ENCODE results near the gene FBLL1.
"Not testable (repeated sequence)": the region's sequence is repeated elsewhere in the genome, so short reads cannot be mapped to it uniquely, and the experiment has no call there.

FBLL1 gene

GRCh38 chr5:168525856-168526255 lies 3.2 kb upstream of the FBLL1 start:
- Histone ChIP-seq H3K27me3 (no peaks in the 10 kb centered on the region), H4K20me1 (no peaks in the 10 kb centered on the region), H3K9ac (no peak overlapping the region), H3K4me1 (no peaks in the 10 kb centered on the region), H3K9me3 (peaks cover 8% of the 10 kb centered on the region; the same call in 1 of the 2 replicates), H3K36me3 (0 out of 2 replicates have a peak, but pooled peaks cover 9% of the 10 kb centered on the region), H3K4me2 (no peak overlapping the region), H3K4me3 (no peak overlapping the region), H3K27ac (no peak overlapping the region)
- TF ChIP-seq Cebpa-rat (IDR thresholded peaks at IDR 0.05), result no peak

- no peak for TF ChIP-seq Cebpa-rat (IDR thresholded peaks at IDR 0.05)
- H3K4me1 ChIP-seq, result no peaks in the 10 kb centered on the region
- H3K9me3 ChIP-seq, result peaks cover 8% of the 10 kb centered on the region; the same call in 1 of the 2 replicates
Observed at GRCh38 chr5:168527756-168528295, 1.3 kb upstream of the FBLL1 start.

GRCh38 chr5:168529374-168530234 lies 499 bp downstream of the FBLL1 start:
- Histone ChIP-seq H3K27me3 (no peaks in the 10 kb centered on the region), H3K4me3 (no peak overlapping the region), H4K20me1 (no peaks in the 10 kb centered on the region), H3K9me3 (peaks cover 8% of the 10 kb centered on the region; the same call in 1 of the 2 replicates), H3K4me2 (no peak overlapping the region), H3K4me1 (no peaks in the 10 kb centered on the region), H3K36me3 (no peaks in the 10 kb centered on the region), H3K9ac (no peak overlapping the region), H3K27ac (no peak overlapping the region)
- no peak for TF ChIP-seq Cebpa-rat (IDR thresholded peaks at IDR 0.05)

More at GRCh38 chr5:168527756-168528295, 1.3 kb upstream of the FBLL1 start:
- no peak overlapping the region for H3K27ac ChIP-seq
- H3K4me3 ChIP-seq, result no peak overlapping the region
- 0 out of 2 replicates have a peak, but pooled peaks cover 5% of the 10 kb centered on the region for H3K36me3 ChIP-seq
- no peak overlapping the region for H3K9ac ChIP-seq
- H3K27me3 ChIP-seq, result no peaks in the 10 kb centered on the region
- H4K20me1 ChIP-seq, result no peaks in the 10 kb centered on the region
- no peak overlapping the region for H3K4me2 ChIP-seq

- peaks cover 8% of the 10 kb centered on the region; the same call in 1 of the 2 replicates for H3K9me3 ChIP-seq
- H3K4me1 ChIP-seq, result no peaks in the 10 kb centered on the region
- H3K27me3 ChIP-seq, result no peaks in the 10 kb centered on the region
Observed at GRCh38 chr5:168530621-168531150, 1.6 kb downstream of the FBLL1 start.

GRCh38 chr5:168531191-168531590 lies 2.1 kb downstream of the FBLL1 start:
- Histone ChIP-seq H3K9ac (no peak overlapping the region), H3K4me1 (no peaks in the 10 kb centered on the region), H3K36me3 (no peaks in the 10 kb centered on the region), H4K20me1 (no peaks in the 10 kb centered on the region), H3K4me2 (no peak overlapping the region), H3K4me3 (no peak overlapping the region), H3K9me3 (peaks cover 8% of the 10 kb centered on the region; the same call in 1 of the 2 replicates), H3K27ac (no peak overlapping the region), H3K27me3 (no peaks in the 10 kb centered on the region)
- TF ChIP-seq Cebpa-rat (IDR thresholded peaks at IDR 0.05), result no peak

More at GRCh38 chr5:168530621-168531150, 1.6 kb downstream of the FBLL1 start:
- no peaks in the 10 kb centered on the region for H4K20me1 ChIP-seq
- TF ChIP-seq Cebpa-rat (IDR thresholded peaks at IDR 0.05), result no peak
- no peak overlapping the region for H3K4me3 ChIP-seq
- no peak overlapping the region for H3K27ac ChIP-seq
- no peak overlapping the region for H3K4me2 ChIP-seq
- H3K36me3 ChIP-seq, result no peaks in the 10 kb centered on the region
- no peak overlapping the region for H3K9ac ChIP-seq

GRCh38 chr5:168531987-168532864 lies 3.1 kb downstream of the FBLL1 start:
- Histone ChIP-seq H4K20me1 (no peaks in the 10 kb centered on the region), H3K9me3 (peaks cover 8% of the 10 kb centered on the region; the same call in 1 of the 2 replicates), H3K27ac (no peak overlapping the region), H3K4me2 (no peak overlapping the region), H3K27me3 (no peaks in the 10 kb centered on the region), H3K9ac (no peak overlapping the region), H3K4me1 (no peaks in the 10 kb centered on the region), H3K36me3 (no peaks in the 10 kb centered on the region), H3K4me3 (no peak overlapping the region)
- no peak for TF ChIP-seq Cebpa-rat (IDR thresholded peaks at IDR 0.05)

GRCh38 chr5:168534351-168534750 lies 5.2 kb downstream of the FBLL1 start:
- not testable (repeated sequence) for H3K4me2 ChIP-seq, H3K9me3 ChIP-seq, H3K36me3 ChIP-seq, H3K9ac ChIP-seq, H3K27ac ChIP-seq, H3K4me3 ChIP-seq, H4K20me1 ChIP-seq, H3K4me1 ChIP-seq, H3K27me3 ChIP-seq

GRCh38 chr5:168537176-168537575 lies 8.1 kb downstream of the FBLL1 start:
- Histone ChIP-seq H3K36me3 (no peaks in the 10 kb centered on the region), H3K9me3 (no peaks in the 10 kb centered on the region), H3K27ac (no peak overlapping the region), H4K20me1 (no peaks in the 10 kb centered on the region), H3K9ac (no peak overlapping the region), H3K4me3 (no peak overlapping the region), H3K27me3 (no peaks in the 10 kb centered on the region), H3K4me2 (no peak overlapping the region), H3K4me1 (no peaks in the 10 kb centered on the region)
- no peak for TF ChIP-seq Cebpa-rat (IDR thresholded peaks at IDR 0.05)

- Histone ChIP-seq H3K9ac (no peak overlapping the region), H3K4me2 (no peak overlapping the region), H3K36me3 (peaks cover 74% of the 10 kb centered on the region), H3K9me3 (no peaks in the 10 kb centered on the region), H3K4me1 (no peaks in the 10 kb centered on the region), H3K4me3 (no peak overlapping the region), H4K20me1 (peaks cover 60% of the 10 kb centered on the region), H3K27ac (no peak overlapping the region), H3K27me3 (no peaks in the 10 kb centered on the region)
- no peak for TF ChIP-seq Cebpa-rat (IDR thresholded peaks at IDR 0.05)
Observed at GRCh38 chr5:168549554-168549953, 20.4 kb downstream of the FBLL1 start.
